Measurements from ENCODE around the gene PSMD2.

The PSMD2 gene

GRCh38 chr3:184341925-184342324 is 42.9 kb downstream of the PSMD2 start:
- Histone ChIP-seq H3K4me1 (ENCODE audit: control insufficient read depth, insufficient read depth, low read length, poor library complexity, severe bottlenecking) (peaks cover 44% of the 10 kb centered on the region), H3K4me3 (ENCODE audit: extremely low read depth, insufficient read depth, low read length, poor library complexity, severe bottlenecking) (no peak overlapping the region), H3K27ac (ENCODE audit: low read depth, low read length, severe bottlenecking) (no peak overlapping the region), H3K36me3 (ENCODE audit: control insufficient read depth, insufficient read depth, low read length) (peaks cover 24% of the 10 kb centered on the region), H3K9me3 (ENCODE audit: control insufficient read depth, low read length) (no peaks in the 10 kb centered on the region)
- WGBS, 2 experiments (ENCODE audit: insufficient coverage in 2 of 2): 94 to 95% methylated on average over 7 of the region's 7 CpGs

GRCh38 chr3:184343200-184343876 is 44.3 kb downstream of the PSMD2 start:
- H3K4me3 ChIP-seq (ENCODE audit: extremely low read depth, insufficient read depth, low read length, poor library complexity, severe bottlenecking): no peak overlapping the region
- WGBS, 2 experiments (ENCODE audit: insufficient coverage in 2 of 2): 64 to 84% methylated on average over 4 to 5 of the region's 5 CpGs
- H3K27ac ChIP-seq (ENCODE audit: low read depth, low read length, severe bottlenecking): no peak overlapping the region

GRCh38 chr3:184344579-184345316 is 45.7 kb downstream of the PSMD2 start:
- Histone ChIP-seq H3K4me3 (ENCODE audit: extremely low read depth, insufficient read depth, low read length, poor library complexity, severe bottlenecking) (no peak overlapping the region), H3K27ac (ENCODE audit: low read depth, low read length, severe bottlenecking) (no peak overlapping the region), H3K36me3 (ENCODE audit: control insufficient read depth, insufficient read depth, low read length) (peaks cover 34% of the 10 kb centered on the region), H3K4me1 (ENCODE audit: control insufficient read depth, insufficient read depth, low read length, poor library complexity, severe bottlenecking) (peaks cover 40% of the 10 kb centered on the region), H3K9me3 (ENCODE audit: control insufficient read depth, low read length) (no peaks in the 10 kb centered on the region)
- WGBS, 2 experiments (ENCODE audit: insufficient coverage in 2 of 2): 75 to 94% methylated on average over 11 to 16 of the region's 24 CpGs

More at GRCh38 chr3:184343200-184343876, 44.3 kb downstream of the PSMD2 start:
- H3K36me3 ChIP-seq (ENCODE audit: control insufficient read depth, insufficient read depth, low read length): peaks cover 31% of the 10 kb centered on the region
- H3K9me3 ChIP-seq (ENCODE audit: control insufficient read depth, low read length): no peaks in the 10 kb centered on the region
- H3K4me1 ChIP-seq (ENCODE audit: control insufficient read depth, insufficient read depth, low read length, poor library complexity, severe bottlenecking): peaks cover 46% of the 10 kb centered on the region

GRCh38 chr3:184345317-184346144 is 46.5 kb downstream of the PSMD2 start:
- peaks cover 36% of the 10 kb centered on the region for H3K4me1 ChIP-seq (ENCODE audit: control insufficient read depth, insufficient read depth, low read length, poor library complexity, severe bottlenecking)
- H3K4me3 ChIP-seq (ENCODE audit: extremely low read depth, insufficient read depth, low read length, poor library complexity, severe bottlenecking): no peak overlapping the region
- H3K9me3 ChIP-seq (ENCODE audit: control insufficient read depth, low read length): no peaks in the 10 kb centered on the region
- peaks cover 39% of the 10 kb centered on the region for H3K36me3 ChIP-seq (ENCODE audit: control insufficient read depth, insufficient read depth, low read length)
- peak overlapping the region; percentile 36 for H3K27ac ChIP-seq (ENCODE audit: low read depth, low read length, severe bottlenecking)
- 27 to 38% methylated on average over 6 of the region's 14 CpGs for WGBS, 2 experiments (ENCODE audit: insufficient coverage in 2 of 2)

DNA sequence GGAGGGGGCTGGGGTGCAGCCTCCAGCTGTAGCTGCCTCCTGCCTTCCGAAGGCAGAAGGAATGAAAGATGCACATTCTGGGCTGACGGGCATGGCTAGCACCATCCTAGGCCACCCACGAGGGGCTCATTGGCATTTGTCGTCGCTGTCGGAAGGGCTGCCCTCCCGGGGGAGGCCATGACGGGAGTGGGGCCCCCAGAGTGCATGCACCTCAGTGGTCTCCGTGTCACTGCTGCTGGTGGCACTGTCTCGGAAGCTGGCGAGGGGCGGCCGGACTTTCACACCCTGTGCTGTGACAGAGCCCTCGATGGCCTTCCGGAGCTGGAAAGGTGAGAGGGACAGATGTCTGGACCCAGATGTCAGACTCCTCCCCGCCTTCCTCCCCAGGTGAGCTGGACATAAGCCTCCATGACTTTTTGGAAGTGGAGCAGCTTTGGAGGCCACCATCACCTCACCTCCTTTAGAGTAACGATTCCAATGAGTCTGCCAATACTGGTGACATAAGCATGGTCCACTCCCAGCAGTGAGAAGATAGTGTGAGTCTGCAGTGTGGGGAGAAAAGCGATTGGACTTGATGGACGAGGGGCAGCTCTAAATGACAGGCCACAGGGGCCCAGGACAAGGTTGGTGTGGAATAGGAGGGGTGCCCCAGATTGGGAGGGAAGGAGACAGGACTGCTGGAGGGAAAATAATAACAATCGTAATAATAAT is 47.6 kb downstream of the PSMD2 start:
- WGBS, 2 experiments (ENCODE audit: insufficient coverage in 2 of 2): 93 to 98% methylated on average over 13 to 18 of the region's 20 CpGs
- H3K36me3 ChIP-seq (ENCODE audit: control insufficient read depth, insufficient read depth, low read length): peaks cover 35% of the 10 kb centered on the region
- no peaks in the 10 kb centered on the region for H3K9me3 ChIP-seq (ENCODE audit: control insufficient read depth, low read length)
- no peak overlapping the region for H3K4me3 ChIP-seq (ENCODE audit: extremely low read depth, insufficient read depth, low read length, poor library complexity, severe bottlenecking)
- peaks cover 36% of the 10 kb centered on the region for H3K4me1 ChIP-seq (ENCODE audit: control insufficient read depth, insufficient read depth, low read length, poor library complexity, severe bottlenecking)
- H3K27ac ChIP-seq (ENCODE audit: low read depth, low read length, severe bottlenecking): no peak overlapping the region

- H3K4me3 ChIP-seq (ENCODE audit: extremely low read depth, insufficient read depth, low read length, poor library complexity, severe bottlenecking): no peak overlapping the region
These were observed 48.4 kb downstream of the PSMD2 start for GRCh38 chr3:184347321-184348056.

GRCh38 chr3:184348057-184348382 is 49.0 kb downstream of the PSMD2 start:
- Histone ChIP-seq H3K4me1 (ENCODE audit: control insufficient read depth, insufficient read depth, low read length, poor library complexity, severe bottlenecking) (peaks cover 39% of the 10 kb centered on the region), H3K27ac (ENCODE audit: low read depth, low read length, severe bottlenecking) (peak overlapping the region; percentile 49), H3K9me3 (ENCODE audit: control insufficient read depth, low read length) (no peaks in the 10 kb centered on the region), H3K4me3 (ENCODE audit: extremely low read depth, insufficient read depth, low read length, poor library complexity, severe bottlenecking) (no peak overlapping the region), H3K36me3 (ENCODE audit: control insufficient read depth, insufficient read depth, low read length) (peaks cover 30% of the 10 kb centered on the region)
- WGBS, 2 experiments (ENCODE audit: insufficient coverage in 2 of 2): 88 to 96% methylated on average over 4 of the region's 4 CpGs

More at GRCh38 chr3:184347321-184348056, 48.4 kb downstream of the PSMD2 start:
- H3K27ac ChIP-seq (ENCODE audit: low read depth, low read length, severe bottlenecking): peak overlapping the region; percentile 49
- no peaks in the 10 kb centered on the region for H3K9me3 ChIP-seq (ENCODE audit: control insufficient read depth, low read length)
- peaks cover 40% of the 10 kb centered on the region for H3K4me1 ChIP-seq (ENCODE audit: control insufficient read depth, insufficient read depth, low read length, poor library complexity, severe bottlenecking)
- WGBS, 2 experiments (ENCODE audit: insufficient coverage in 2 of 2): 92 to 96% methylated on average over 9 to 10 of the region's 12 CpGs
- H3K36me3 ChIP-seq (ENCODE audit: control insufficient read depth, insufficient read depth, low read length): peaks cover 36% of the 10 kb centered on the region

DNA sequence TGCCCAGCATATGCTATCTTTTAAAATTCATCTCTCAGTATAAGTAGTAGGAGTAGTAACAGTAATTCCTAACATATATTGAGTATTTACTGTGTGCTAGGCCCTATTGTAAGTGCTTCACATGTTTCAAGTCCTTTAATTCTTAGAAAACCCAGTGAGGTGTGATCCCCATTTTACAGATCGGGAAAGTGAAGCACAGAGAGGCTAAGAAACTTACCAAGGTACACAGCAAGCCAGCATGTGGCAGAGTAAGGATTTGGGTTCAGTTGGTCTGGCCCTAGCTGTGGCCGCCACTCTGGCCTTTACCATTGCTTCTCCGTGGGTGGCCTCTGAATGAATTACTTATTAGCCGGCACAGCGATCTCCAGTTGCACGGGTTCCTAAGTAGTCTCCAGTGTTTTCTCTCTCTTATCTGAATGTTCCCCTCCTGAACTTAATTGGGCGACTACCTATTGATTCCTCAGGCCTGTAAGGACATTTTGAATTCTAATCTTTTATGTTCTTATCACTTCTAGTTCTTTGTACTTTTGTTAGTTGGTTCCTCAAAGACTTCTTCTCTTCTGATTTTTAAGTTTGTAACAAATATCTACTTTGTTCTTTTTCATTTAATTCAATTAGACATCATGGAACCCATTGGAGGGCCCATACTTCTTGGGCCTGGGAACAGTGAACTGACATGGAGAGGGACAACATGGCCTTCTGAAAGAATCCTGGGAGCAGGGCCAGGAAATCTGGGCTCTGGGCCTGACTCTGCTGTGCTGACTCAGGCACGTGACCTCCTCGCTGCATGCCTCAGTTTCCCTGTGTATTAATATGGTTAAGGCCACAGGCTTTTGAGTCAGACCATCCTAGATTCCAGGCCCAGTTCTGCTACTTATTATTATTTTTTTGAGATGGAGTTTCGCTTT is 50.8 kb downstream of the PSMD2 start:
- WGBS, 2 experiments (ENCODE audit: insufficient coverage in 2 of 2): 91 to 98% methylated on average over 7 to 9 of the region's 10 CpGs
- H3K27ac ChIP-seq (ENCODE audit: low read depth, low read length, severe bottlenecking): no peak overlapping the region
- H3K36me3 ChIP-seq (ENCODE audit: control insufficient read depth, insufficient read depth, low read length): peaks cover 36% of the 10 kb centered on the region
- no peaks in the 10 kb centered on the region for H3K9me3 ChIP-seq (ENCODE audit: control insufficient read depth, low read length)
- H3K4me1 ChIP-seq (ENCODE audit: control insufficient read depth, insufficient read depth, low read length, poor library complexity, severe bottlenecking): peaks cover 32% of the 10 kb centered on the region
- H3K4me3 ChIP-seq (ENCODE audit: extremely low read depth, insufficient read depth, low read length, poor library complexity, severe bottlenecking): no peak overlapping the region

GRCh38 chr3:184350618-184351017 is 51.6 kb downstream of the PSMD2 start:
- 92 to 94% methylated on average over 6 of the region's 6 CpGs for WGBS, 2 experiments (ENCODE audit: insufficient coverage in 2 of 2)
- Histone ChIP-seq H3K27ac (ENCODE audit: low read depth, low read length, severe bottlenecking) (no peak overlapping the region), H3K36me3 (ENCODE audit: control insufficient read depth, insufficient read depth, low read length) (peaks cover 38% of the 10 kb centered on the region), H3K9me3 (ENCODE audit: control insufficient read depth, low read length) (no peaks in the 10 kb centered on the region), H3K4me1 (ENCODE audit: control insufficient read depth, insufficient read depth, low read length, poor library complexity, severe bottlenecking) (peaks cover 32% of the 10 kb centered on the region), H3K4me3 (ENCODE audit: extremely low read depth, insufficient read depth, low read length, poor library complexity, severe bottlenecking) (no peak overlapping the region)

All from mesodermal cell (in vitro differentiated cells).